ENCODE data around the gene UBIAD1. TPM values are rescaled to one million over a fixed set of nuclear protein-coding genes. Genes with fewer than 3 reads are reported as not detected.

The UBIAD1 gene
- polyA plus RNA-seq, 1 donor from 2014 or later = 14.5 TPM

DNA sequence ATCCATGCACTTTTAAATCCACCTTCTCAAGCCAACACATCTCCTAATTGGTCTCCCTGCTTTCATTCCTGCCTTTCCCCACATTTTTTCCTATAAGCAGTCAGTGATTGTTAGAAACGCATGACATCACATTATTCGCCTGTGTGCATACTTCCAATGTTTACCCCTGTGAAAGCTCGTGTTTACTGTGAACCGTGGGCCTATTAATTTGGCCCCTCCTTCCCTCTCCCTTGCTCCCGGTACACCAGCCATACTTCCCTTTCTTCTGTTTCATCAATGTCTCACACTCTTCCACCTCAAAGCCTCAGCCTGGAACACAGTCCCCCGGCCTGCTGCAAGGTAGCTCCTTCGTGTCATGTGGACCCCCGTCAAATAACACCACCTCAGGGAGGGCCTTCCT lies 19.8 kb upstream of the UBIAD1 start:
- Histone ChIP-seq H3K4me3 (ENCODE audit: low read length) (no peak overlapping the region), H4K20me1 (ENCODE audit: insufficient read depth) (no peaks in the 10 kb centered on the region), H3K9me2 (ENCODE audit: insufficient read depth, low read length) (no peaks in the 10 kb centered on the region), H3K27ac (ENCODE audit: low read length) (no peak overlapping the region), H3K36me3 (ENCODE audit: insufficient read depth, low read length) (no peaks in the 10 kb centered on the region), H3K9ac (ENCODE audit: low read length) (no peak overlapping the region), H3K79me2 (replicated peaks; ENCODE audit: insufficient read depth, low read length) (no peaks in the 10 kb centered on the region), H2AFZ (ENCODE audit: low read depth, low read length) (no peak overlapping the region), H3K4me2 (ENCODE audit: low read length) (no peak overlapping the region), H3K9me3 (ENCODE audit: low read length) (no peaks in the 10 kb centered on the region), H3F3A (ENCODE audit: insufficient read depth, low read length, poor library complexity, severe bottlenecking) (no peaks in the 10 kb centered on the region), H3K27me3 (ENCODE audit: insufficient read depth, low read depth, low read length) (no peaks in the 10 kb centered on the region)
- no peak for TF ChIP-seq EP300 (conservative IDR thresholded peaks at IDR 0.05; ENCODE audit: poor library complexity, severe bottlenecking)
- TF ChIP-seq, protein P1, sequence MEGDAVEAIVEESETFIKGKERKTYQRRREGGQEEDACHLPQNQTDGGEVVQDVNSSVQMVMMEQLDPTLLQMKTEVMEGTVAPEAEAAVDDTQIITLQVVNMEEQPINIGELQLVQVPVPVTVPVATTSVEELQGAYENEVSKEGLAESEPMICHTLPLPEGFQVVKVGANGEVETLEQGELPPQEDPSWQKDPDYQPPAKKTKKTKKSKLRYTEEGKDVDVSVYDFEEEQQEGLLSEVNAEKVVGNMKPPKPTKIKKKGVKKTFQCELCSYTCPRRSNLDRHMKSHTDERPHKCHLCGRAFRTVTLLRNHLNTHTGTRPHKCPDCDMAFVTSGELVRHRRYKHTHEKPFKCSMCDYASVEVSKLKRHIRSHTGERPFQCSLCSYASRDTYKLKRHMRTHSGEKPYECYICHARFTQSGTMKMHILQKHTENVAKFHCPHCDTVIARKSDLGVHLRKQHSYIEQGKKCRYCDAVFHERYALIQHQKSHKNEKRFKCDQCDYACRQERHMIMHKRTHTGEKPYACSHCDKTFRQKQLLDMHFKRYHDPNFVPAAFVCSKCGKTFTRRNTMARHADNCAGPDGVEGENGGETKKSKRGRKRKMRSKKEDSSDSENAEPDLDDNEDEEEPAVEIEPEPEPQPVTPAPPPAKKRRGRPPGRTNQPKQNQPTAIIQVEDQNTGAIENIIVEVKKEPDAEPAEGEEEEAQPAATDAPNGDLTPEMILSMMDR (IDR thresholded peaks at IDR 0.05; ENCODE audit: poor library complexity, severe bottlenecking) = no peak
- no peak for TF ChIP-seq MXI1 (conservative IDR thresholded peaks at IDR 0.05; ENCODE audit: poor library complexity, severe bottlenecking)
- TF ChIP-seq RAD21 (conservative IDR thresholded peaks at IDR 0.05) = no peak
- TF ChIP-seq, protein P2, sequence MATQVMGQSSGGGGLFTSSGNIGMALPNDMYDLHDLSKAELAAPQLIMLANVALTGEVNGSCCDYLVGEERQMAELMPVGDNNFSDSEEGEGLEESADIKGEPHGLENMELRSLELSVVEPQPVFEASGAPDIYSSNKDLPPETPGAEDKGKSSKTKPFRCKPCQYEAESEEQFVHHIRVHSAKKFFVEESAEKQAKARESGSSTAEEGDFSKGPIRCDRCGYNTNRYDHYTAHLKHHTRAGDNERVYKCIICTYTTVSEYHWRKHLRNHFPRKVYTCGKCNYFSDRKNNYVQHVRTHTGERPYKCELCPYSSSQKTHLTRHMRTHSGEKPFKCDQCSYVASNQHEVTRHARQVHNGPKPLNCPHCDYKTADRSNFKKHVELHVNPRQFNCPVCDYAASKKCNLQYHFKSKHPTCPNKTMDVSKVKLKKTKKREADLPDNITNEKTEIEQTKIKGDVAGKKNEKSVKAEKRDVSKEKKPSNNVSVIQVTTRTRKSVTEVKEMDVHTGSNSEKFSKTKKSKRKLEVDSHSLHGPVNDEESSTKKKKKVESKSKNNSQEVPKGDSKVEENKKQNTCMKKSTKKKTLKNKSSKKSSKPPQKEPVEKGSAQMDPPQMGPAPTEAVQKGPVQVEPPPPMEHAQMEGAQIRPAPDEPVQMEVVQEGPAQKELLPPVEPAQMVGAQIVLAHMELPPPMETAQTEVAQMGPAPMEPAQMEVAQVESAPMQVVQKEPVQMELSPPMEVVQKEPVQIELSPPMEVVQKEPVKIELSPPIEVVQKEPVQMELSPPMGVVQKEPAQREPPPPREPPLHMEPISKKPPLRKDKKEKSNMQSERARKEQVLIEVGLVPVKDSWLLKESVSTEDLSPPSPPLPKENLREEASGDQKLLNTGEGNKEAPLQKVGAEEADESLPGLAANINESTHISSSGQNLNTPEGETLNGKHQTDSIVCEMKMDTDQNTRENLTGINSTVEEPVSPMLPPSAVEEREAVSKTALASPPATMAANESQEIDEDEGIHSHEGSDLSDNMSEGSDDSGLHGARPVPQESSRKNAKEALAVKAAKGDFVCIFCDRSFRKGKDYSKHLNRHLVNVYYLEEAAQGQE (IDR thresholded peaks at IDR 0.05; ENCODE audit: borderline replicate concordance) = no peak
- no peak for TF ChIP-seq SMC3 (conservative IDR thresholded peaks at IDR 0.05; ENCODE audit: poor library complexity)
- TF ChIP-seq TAF1 (IDR thresholded peaks at IDR 0.05; ENCODE audit: low read depth) = no peak
- TF ChIP-seq EZH2 (IDR thresholded peaks at IDR 0.05; ENCODE audit: borderline replicate concordance, insufficient read depth, low read length, poor library complexity, severe bottlenecking) = no peak
- TF ChIP-seq POLR2AphosphoS5 (IDR thresholded peaks at IDR 0.05) = no peak

DNA sequence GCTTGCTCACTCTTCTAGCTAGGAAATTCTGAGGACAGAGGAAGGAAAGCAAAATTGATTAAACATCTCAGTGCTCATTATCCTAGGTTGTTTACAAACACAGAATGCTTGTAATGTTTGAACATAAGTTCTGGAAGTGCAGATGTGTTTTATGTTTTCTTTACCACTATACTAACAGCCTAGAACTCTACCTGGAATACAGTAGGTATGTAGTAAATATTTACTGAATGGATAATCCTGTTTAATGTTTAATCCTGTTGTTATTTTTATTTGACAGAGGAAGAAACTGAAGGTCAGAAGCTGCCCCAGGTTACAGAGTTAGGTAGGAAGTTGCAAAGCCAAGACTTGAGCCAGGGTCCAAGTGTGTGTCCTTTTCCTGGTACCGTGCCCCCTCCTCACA lies 16.7 kb upstream of the UBIAD1 start:
- Histone ChIP-seq H3K27me3 (ENCODE audit: insufficient read depth, low read depth, low read length) (no peaks in the 10 kb centered on the region), H3F3A (ENCODE audit: insufficient read depth, low read length, poor library complexity, severe bottlenecking) (no peaks in the 10 kb centered on the region), H3K9ac (ENCODE audit: low read length) (no peak overlapping the region), H3K4me2 (ENCODE audit: low read length) (no peak overlapping the region), H3K27ac (ENCODE audit: low read length) (no peak overlapping the region), H3K36me3 (ENCODE audit: insufficient read depth, low read length) (no peaks in the 10 kb centered on the region), H4K20me1 (ENCODE audit: insufficient read depth) (no peaks in the 10 kb centered on the region), H3K79me2 (replicated peaks; ENCODE audit: insufficient read depth, low read length) (peaks cover 1% of the 10 kb centered on the region), H2AFZ (ENCODE audit: low read depth, low read length) (no peak overlapping the region), H3K9me3 (ENCODE audit: low read length) (no peaks in the 10 kb centered on the region), H3K4me3 (ENCODE audit: low read length) (no peak overlapping the region), H3K9me2 (ENCODE audit: insufficient read depth, low read length) (no peaks in the 10 kb centered on the region)
- no peak for TF ChIP-seq RAD21 (conservative IDR thresholded peaks at IDR 0.05)
- TF ChIP-seq POLR2AphosphoS5 (IDR thresholded peaks at IDR 0.05) = no peak
- TF ChIP-seq EZH2 (IDR thresholded peaks at IDR 0.05; ENCODE audit: borderline replicate concordance, insufficient read depth, low read length, poor library complexity, severe bottlenecking) = no peak
- TF ChIP-seq, protein P1 (IDR thresholded peaks at IDR 0.05; ENCODE audit: poor library complexity, severe bottlenecking) = no peak
- TF ChIP-seq EP300 (conservative IDR thresholded peaks at IDR 0.05; ENCODE audit: poor library complexity, severe bottlenecking) = no peak
- TF ChIP-seq, protein P2 (IDR thresholded peaks at IDR 0.05; ENCODE audit: borderline replicate concordance) = no peak
- TF ChIP-seq MXI1 (conservative IDR thresholded peaks at IDR 0.05; ENCODE audit: poor library complexity, severe bottlenecking) = no peak

Data from neural cell (in vitro differentiated cells).